Head of caudate nucleus (tissue), 42 donors: ENCODE measurements around the gene TERT.

ENCODE experiments used
- DNase-seq, 42 donors: peaks; one replicate each; pipeline versions ENCODE4 v3.0.0 to v3.0.0-alpha.2; 2020 to 2021; ENCODE audit warnings: mixed read lengths in 7 of 42
- intact Hi-C: fragments of 100-400 bp; cut with DNase I; formaldehyde crosslinking; loops from one replicate; pipeline ENCODE4 v1.15.0; 2022

TERT gene

GRCh38 chr5:1322036-1322900, 27.4 kb upstream of the TERT start:
- intact Hi-C loops, result no loop called here
- peak in 5 of 42 donors; percentile 10 to 33 (median 12) for DNase-seq

GRCh38 chr5:1321576-1321975, 26.7 kb upstream of the TERT start:
- DNase-seq, result peak in 2 of 42 donors; percentile 3 to 36
- intact Hi-C loops, result no loop called here

- DNase-seq, result peak in 3 of 42 donors; percentile 14 to 39 (median 34)
- intact Hi-C loops, result no loop called here
Observed at GRCh38 chr5:1320436-1321344, 25.8 kb upstream of the TERT start.

- intact Hi-C loops, result no loop called here
Observed at GRCh38 chr5:1319436-1320256, 24.8 kb upstream of the TERT start.

GRCh38 chr5:1318659-1319251, 23.9 kb upstream of the TERT start:
- DNase-seq, result peak in 4 of 42 donors; percentile 9 to 36 (median 32)
- intact Hi-C loops, result no loop called here

More at GRCh38 chr5:1319436-1320256, 24.8 kb upstream of the TERT start:
- DNase-seq, result peak in 3 of 42 donors; percentile 4 to 37 (median 23)

GRCh38 chr5:1317921-1318565, 23.2 kb upstream of the TERT start:
- peak in 4 of 42 donors; percentile 2 to 31 (median 16) for DNase-seq
- intact Hi-C loops, result no loop called here

GRCh38 chr5:1316588-1317340, 21.9 kb upstream of the TERT start:
- DNase-seq, result peak in 1 of 42 donors; percentile 1
- intact Hi-C loops, result no loop called here

GRCh38 chr5:1315709-1316587, 21.1 kb upstream of the TERT start:
- DNase-seq, result peak in 27 of 42 donors; percentile 1 to 78 (median 45)
- intact Hi-C loops, result no loop called here

- intact Hi-C loops, result no loop called here
- peak in 1 of 42 donors; percentile 33 for DNase-seq
Observed at GRCh38 chr5:1315018-1315708, 20.3 kb upstream of the TERT start.

- peak in 2 of 42 donors; percentile 13 to 38 for DNase-seq
- intact Hi-C loops, result no loop called here
Observed at GRCh38 chr5:1314564-1314982, 19.7 kb upstream of the TERT start.

- DNase-seq, result peak in 2 of 42 donors; percentile 20 to 34
- intact Hi-C loops, result no loop called here
Observed at GRCh38 chr5:1312993-1313833, 18.3 kb upstream of the TERT start.

- peak in 1 of 42 donors; percentile 19 for DNase-seq
- intact Hi-C loops, result no loop called here
Observed at GRCh38 chr5:1312206-1312605, 17.3 kb upstream of the TERT start.

GRCh38 chr5:1311439-1312055, 16.7 kb upstream of the TERT start:
- DNase-seq, result no peak

GRCh38 chr5:1310118-1310517, 15.2 kb upstream of the TERT start:
- intact Hi-C loops, result no loop called here
- no peak for DNase-seq

More at GRCh38 chr5:1311439-1312055, 16.7 kb upstream of the TERT start:
- intact Hi-C loops, result no loop called here
